Germinal center (tissue), 1 donor: ENCODE results near the gene COG4.
"Not testable (repeated sequence)": the region's sequence is repeated elsewhere in the genome, so short reads cannot be mapped to it uniquely, and the experiment has no call there.

Source experiments
- DNase-seq: peaks from one replicate; pipeline ENCODE4 v3.0.0; 2012; ENCODE audit warnings: mixed read lengths, low spot score

The COG4 gene

DNA sequence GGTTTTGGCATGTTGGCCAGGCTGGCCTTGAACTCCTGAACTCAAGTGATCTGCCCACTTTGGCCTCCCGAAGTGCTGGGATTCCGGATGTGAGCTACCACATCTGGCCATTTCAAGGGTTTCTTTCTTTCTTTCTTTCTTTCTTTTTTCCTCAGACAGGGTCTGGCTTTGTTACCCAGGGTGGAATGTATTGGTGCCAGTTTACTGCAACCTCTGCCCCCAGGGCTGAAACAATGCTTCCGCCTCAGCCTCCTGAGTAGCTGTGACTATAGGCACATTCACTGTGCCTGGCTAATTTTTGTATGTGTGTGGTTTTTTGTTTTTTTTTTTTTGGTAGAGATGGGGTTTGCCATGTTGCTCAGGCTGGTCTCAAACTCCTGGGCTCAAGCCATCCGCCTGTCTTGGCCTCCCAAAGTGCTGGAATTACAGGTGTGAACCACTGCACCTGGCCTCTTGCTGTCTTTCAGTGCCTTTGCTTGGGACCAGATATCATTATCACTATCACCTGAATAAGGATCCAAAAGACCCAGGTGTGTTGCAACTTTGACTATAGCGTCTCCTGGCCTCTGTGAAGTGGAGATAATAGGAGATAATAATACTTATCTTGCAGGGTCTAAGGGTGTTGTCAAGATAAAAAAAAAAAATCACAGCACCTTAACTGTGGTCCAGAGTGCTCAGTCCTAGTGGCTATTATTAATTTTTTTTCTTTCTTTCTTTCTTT lies 65.7 kb downstream of the COG4 start:
- no peak for DNase-seq

DNA sequence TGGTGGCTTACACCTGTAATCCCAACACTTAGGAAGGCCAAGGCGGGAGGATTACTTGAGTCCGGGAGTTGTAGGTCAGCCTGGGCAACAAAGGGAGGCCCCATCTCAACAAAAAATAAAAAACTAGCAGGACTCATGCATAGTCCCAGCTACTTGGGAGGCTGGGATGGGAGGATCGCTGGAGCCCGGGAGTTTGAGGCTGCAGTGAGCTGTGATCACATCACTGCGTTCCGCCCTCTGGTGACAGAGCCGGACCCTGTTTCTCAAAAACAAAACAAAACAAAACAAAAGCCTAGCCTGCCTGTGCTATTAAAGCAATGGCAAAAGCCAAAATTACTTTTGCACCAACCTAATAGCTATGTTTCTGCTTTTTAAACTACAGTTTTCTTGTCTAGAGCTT lies 67.4 kb downstream of the COG4 start:
- no peak for DNase-seq

DNA sequence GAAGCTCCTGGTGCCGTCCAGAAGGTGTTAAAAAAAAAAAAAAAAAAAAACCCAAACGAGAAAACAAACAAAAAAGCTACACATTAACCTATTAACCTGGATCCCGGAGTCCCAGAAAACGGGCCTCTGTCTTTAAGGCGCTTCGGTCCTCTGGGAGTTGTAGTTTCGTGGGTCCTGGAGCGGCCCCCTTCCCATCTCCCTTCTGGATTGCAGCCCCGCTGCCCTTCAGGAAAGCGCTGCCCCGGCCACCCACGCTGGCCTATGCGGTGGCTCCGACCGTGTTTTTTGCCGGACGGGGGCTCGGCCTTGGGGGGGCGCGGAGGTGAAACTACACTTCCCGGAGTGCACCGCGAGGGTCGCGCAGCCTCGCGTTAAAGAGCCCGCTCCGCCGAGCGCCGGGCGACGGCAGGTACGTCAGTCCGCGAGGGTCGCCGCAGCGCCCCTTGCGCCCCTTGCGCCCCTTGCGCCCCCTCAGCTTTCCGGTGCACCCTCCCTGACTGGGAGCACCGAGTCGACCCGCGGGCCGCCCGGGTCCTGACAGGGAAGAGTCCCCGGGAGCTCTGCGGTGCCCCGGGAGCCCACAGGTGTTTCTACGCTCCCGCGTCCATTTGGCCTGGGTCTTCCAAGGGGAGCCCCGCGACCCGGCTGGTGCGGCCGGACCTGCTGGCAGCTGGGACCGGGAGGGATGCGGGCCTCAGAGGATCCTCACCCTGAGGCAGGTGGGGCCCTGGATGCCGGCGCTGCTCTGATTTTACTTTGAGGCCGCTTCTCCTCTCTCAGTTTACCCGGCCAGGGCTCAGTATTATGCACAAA lies 68.9 kb downstream of the COG4 start, which contains the start of gene FCSK:
FCSK (plus strand) TSS at position 374 of the 813 bp plus-strand sequence. CDS start 8,596 bp downstream, outside the sequence.
- peak; percentile 78 for DNase-seq

DNA sequence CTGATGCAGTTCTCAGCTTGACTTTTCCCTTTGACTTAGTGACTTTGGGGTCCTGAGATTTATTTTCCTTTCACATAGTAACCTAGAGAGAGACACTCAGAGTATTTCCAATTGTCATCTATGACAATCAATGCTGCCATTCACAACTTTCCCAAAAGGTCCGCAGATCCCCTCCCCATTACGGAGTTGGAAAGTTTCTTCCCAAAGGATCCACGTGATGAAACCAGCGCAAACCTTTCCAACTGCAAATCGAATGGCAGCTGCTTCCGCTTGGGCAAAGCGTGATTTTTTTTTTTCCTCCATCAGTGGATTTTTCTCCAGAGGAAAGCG lies 69.5 kb downstream of the COG4 start:
- DNase-seq, result no peak

DNA sequence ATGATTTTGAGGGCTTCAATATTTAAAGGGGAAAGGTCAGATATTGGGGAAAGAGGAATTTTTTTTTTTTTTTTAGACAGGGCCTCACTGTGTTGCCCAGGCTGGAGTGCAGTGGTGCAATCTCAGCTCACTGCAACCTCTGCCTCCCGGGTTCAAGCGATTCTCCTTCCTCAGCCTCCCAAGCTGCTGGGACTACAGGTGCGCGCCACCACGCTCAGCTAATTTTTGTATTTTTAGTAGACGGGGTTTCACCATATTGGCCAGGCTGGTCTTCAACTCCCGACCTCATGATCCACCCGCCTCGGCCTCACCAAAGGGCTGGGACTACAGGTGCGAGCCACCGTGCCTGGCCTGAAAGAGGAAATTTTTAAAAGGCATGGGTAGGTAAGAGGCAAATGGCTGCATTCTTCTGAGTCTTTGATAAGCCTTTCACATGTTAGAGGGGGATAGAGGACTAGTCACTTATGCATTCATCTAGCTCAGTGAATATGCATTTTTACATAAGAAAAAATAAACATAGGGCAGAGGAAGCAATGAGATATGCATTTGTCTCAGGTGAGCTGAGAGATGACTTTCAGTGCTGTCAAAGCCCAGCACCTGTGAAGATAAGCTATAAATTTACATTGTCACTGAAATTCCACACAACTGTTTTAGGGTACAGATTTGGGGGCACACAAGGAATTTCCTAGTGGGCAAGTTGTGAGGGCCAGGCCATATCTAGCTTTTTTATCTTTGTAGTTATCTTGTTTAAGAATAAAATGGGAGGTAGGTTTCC lies 70.0 kb downstream of the COG4 start:
- no peak for DNase-seq

DNA sequence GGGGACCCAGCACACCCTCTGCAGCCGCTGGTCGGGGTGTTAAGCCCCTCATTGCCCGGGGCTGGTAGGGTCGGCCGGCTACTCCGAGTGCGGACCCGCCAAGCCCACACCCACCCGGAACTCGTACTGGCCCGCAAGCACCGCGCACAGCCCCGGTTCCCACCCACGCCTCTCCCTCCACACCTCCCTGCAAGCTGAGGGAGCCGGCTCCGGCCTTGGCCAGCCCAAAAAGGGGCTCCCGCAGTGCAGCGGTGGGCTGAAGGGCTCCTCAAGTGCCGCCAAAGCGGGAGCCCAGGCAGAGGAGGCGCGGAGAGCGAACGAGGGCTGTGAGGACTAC lies 72.4 kb downstream of the COG4 start:
- not testable (repeated sequence) for DNase-seq

DNA sequence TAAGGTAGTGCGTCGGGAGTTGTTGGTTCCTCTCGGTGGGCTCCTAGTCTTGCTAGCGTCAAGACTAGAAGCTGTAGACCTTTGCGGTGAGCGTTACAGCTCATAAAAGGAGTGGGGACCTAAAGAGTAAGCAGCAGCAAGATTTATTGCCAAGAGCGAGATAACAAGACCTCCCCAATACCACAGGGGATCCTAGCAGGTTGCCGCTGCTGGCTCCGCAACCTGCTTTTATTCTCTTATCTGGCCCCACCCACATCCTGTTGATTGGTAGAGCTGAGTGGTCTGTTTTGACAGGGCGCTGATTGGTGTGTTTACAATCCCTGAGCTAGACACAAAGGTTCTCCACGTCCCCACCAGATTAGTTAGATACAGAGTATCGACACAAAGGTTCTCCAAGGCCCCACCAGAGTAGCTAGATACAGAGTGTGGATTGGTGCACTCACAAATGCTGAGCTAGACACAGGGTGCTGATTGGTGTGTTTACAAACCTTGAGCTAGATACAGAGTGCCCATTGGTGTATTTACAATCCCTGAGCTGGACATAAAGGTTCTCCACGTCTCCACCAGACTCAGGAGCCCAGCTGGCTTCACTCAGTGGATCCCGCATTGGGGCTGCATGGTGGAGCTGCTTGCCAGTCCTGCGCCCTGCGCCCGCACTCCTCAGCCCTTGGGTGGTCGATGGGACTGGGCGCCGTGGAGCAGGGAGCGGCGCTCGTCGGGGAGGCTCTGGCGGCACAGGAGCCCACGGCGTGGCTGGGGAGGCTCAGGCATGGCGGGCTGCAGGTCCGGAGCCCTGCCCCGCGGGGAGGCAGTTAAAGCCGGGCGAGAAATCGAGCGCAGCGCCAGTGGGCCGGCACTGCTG lies 73.0 kb downstream of the COG4 start:
- not testable (repeated sequence) for DNase-seq

DNA sequence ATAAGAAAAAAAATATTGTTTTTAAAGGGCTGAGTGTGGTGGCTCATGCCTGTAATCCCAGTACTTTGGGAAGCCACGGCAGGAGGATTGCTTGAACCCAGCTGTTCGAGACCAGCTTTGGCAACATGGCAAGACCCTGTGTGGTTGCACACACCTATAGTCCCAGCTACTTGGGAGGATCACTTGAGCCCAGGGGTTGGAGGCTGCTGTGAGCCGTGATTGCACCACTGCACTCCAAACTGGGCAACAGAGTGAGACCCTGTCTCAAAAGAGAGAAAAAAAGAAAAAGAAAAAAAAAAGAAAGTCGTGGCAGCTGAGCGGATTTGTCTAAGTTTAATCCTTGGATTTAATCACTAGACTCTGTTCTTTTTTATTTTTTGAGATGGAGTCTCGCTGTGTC lies 75.3 kb downstream of the COG4 start:
- no peak for DNase-seq

DNA sequence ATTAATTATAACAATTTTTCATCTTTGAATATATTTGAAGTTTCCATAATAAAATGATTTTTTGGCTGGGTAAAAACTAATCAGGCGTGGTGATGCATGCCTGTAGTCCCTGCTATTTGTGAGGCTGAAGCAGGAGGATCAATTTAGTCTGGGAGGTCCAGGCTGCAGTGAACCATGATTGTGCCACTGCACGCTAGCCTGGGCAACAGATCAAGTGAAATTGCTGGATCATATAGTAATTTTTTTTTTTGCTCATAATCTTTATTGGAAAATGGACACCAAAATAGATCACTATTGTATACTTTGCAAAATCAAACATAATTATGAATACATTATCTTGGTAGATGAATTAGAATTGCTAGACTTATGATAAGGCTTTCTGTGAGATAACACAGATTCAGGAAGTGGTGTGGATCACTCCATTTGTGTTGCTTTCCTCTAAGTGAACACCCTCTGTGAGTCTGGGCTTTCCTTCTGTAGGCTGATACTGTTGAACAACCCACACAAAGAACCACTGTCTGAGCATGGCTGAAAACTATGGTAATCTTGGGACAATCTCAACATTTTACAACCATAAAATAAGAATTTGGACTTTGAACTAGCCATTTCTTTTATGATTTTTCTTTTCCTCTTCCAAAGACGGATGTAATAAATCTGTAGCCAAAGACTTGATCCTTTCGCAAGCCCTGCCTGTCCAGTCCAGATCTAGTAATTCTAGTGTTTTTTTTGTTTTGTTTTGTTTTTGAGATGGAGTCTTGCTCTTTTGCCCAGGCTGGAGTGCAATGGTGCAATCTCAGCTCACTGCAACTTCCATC lies 78.9 kb downstream of the COG4 start:
- DNase-seq, result no peak

DNA sequence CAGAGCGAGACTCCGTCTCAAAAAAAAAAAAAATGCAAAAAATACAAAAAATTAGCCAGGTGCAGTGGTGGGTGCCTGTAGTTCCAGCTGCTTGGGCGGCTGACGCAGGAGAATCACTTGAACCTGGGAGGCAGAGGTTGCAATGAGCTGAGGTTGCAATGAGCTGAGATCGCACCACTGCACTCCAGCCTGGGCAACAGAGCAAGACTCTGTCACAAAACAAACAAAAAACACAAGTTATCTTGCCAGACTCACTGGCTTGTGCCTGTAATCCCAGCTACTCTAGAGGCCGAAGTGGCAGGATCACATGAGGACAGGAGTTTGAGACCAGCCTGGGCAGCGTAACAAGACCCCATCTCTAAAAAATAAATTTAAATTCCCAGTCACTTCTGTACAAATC lies 81.0 kb downstream of the COG4 start:
- DNase-seq, result no peak

DNA sequence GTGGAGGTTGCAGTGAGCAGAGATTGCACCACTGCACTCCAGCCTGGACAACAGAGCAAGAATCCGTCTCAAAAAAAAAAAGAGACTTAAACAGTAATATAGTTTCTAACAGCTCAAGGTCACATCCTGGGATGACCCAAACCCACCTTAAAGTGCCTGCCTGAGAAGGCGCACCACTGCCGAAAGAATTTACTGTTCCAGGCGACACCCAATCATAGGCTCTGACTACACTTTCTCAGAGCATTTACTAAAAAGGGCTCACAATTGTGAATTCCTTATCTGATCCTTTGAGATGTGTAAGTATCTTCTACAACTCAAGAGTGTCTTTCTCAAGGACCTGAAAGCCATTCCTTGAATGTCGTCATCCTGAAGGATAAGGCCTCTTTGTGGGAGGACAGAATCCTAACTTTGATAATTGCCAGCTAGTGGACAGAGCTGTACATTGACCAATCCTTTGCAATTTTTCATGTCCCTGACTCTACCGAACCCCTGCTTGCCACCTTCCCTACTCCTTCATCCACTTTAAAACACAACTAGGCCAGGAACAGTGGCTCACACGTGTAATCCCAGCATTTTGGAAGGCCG lies 81.9 kb downstream of the COG4 start:
- DNase-seq, result no peak

DNA sequence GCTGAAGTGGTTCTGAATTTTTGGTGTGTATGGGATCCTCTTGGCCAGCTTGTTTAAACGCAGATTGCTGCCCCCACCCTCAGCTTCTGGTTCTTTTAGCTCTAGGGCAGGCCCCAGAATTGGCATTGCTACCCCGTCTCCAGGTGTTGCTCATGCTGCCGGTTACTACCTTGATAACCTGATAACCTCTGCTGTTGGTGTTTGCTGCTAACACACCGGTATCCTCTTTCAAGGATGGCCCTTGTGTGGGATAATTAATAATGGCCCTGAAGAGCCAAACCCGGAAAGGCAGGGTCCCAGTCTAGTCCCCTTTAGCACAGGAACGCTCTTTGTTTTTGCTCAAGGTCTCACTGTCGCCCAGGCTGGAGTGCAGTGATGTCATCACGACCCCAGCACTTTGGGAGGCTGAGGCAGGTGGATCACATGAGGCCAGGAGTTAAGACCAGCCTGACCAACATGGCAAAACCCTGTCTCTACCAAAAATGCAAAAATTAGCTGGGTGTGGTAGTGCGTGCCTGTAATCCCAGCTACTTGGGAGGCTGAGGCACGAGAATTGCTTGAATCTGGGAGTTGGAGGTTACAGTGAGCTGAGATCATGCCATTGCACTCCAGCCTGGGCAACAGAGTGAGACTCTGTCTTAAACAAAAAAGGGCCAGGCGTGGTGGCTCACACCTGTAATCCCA lies 83.2 kb downstream of the COG4 start:
- DNase-seq, result no peak

DNA sequence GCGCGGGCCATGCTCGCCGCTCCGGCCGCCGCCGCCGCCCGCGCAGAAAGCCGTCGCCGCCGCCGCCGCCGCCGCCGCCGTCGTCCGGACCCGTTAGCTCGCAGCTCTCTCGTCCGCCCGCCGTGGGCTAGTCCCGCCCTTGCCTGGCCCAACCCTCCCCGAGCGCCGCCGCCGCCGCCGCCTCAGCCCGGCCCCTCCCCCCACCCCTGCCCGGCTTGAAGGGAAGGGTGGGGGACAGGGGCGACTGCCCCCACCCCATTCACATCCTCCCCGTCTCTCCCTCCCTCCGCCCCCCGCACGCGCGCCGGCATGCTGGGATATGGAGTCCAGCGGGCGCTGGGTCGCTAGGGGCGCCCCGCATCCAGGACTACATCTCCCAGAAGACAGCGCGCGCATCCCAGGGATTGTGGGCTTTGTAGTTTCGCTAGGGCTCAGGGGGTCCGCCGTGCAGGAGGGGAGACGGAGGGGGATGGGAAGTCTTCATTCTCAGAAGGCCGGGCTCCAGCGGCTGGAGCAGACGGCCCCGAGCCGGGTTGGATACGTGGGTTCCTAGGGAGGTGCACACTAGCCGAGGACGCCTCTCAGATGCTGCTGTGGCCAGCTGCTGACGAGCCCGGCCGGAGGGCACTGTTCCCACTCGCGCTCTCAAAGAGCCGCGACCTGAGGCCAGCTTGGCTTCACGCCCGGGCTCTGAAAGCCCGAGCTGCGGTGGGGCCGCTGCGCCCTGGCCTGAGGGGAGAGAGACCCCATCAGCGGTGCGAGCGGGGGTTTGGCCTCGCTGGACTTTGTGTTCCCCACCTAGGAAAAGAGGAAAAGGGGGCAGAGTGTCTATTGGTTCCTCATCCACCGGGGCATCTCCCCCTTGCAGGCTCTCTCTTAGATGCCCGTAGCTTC lies 84.1 kb downstream of the COG4 start, which contains the start of gene ST3GAL2:
ST3GAL2 (minus strand) TSS at position 132 of the 894 bp plus-strand sequence. CDS start 40,570 bp downstream, outside the sequence.
- DNase-seq, result peak; percentile 95

DNA sequence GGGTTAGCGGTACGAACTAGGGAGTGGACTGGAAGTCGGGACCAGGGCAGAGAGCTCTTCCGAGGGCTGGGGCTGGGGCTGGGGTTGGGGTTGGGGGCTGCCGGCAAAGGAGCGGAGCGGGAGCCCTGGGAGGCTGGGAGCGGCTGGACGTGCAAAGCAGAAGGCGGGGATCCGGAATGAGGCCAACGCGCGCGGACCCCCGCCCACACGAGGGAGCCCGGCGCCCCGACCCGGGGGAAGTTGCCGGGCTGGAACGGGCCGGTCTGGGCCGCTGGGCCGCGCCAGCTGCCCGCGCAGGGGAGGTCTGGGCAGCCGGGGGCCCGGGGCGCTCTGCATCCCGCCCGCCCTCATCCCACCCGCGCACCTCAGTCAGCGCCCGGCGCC lies 84.8 kb downstream of the COG4 start:
- peak; percentile 29 for DNase-seq

DNA sequence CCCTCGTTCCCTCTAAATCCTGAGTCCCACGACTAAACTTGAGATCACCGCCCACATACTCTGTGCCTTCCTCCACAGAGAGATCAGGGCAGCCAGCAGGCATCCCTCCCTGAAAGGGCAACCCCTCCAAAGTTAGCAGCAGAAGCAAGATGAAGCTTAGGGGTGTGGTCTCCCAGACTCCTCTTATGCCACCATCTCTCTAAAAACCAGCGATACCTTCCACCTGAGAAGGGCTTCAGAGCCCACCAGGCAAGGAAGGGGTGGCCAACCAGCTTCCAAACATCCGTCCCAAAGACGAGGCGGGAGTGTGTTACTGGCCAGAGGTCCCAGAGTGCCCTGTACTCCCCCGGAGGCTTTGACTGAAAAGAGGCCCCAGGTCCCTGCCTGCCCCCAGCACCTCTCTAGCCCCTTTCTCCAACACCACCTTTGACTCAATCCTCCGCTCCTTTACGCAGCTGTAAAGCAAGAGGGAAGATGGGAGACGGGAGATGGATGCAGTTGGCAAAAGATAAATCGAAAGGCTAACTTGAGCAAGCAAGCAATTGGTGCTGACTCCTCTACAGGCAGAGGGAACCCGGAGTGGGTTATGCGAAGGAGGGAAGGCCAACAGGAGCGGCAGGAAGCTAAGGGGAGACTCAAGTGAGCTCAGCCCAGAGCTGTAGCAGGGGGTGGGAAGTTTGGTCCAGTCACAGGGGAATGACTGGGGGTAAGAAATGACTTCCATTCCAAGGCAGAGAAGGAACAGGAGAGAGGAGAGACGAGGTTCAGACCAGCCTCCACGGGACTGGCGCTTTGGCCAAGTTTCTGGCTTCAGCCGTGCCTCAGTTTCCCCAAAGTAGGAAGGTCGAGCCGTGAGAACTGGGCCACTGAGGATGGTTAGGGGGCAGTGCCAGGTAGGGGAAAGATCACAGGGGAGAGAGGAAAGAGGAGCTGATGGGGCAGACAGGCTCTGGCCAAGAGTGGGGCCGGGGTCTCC lies 85.5 kb downstream of the COG4 start:
- no peak for DNase-seq

DNA sequence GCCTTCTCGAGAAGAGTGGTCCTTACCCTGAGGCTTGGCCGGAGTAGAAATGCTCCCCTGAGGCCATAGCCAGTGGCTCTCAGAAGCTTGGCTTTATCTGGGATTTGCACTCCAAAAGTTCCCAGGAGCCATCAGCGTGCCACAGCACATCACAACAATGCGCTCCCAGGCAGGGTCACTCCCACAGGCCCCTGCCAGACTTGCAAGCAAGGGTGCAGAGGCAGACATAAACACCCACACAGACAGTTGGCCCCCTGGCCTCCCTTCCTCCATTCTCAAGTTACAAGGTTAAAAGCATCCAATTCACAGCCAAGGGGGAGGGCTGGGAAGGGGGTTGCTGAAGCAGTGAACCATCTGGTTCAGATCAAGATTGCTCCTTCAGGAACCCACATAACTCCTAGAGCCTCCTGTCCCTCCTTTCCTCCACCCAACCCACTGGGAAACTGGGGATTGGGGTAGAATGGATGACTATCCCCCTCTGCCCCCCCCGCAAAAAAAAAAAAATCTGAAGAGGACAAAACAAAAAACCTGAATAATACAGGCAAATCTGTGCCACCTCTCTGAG lies 86.3 kb downstream of the COG4 start:
- no peak for DNase-seq
